Adipocyte (in vitro differentiated cells): ENCODE results near the gene RALGPS2.
A peak's percentile ranks its signal among the peaks of the same experiment; 100 is the strongest.

Experiments used
- DNase-seq: peaks from one replicate; pipeline ENCODE4 v3.0.0-alpha.2; 2015; ENCODE audit warnings: low read depth
- H3K27me3 ChIP-seq: replicated peaks from 2 replicates; pipeline ENCODE4 v1.7.0; 2013; ENCODE audit warnings: mild to moderate bottlenecking, low read length, moderate library complexity; ENCODE audit not compliant: control insufficient read depth, insufficient read depth
- H3K36me3 ChIP-seq: 2 replicates; pipeline ENCODE4 v1.7.0; 2013; ENCODE audit warnings: low read length, mild to moderate bottlenecking, moderate library complexity; ENCODE audit not compliant: control insufficient read depth, insufficient read depth, severe bottlenecking
- H3K4me1 ChIP-seq: 2 replicates; pipeline ENCODE4 v1.7.0; 2013; ENCODE audit warnings: mild to moderate bottlenecking, low read length, moderate library complexity; ENCODE audit not compliant: control insufficient read depth, insufficient read depth
- H3K4me3 ChIP-seq: 2 replicates; pipeline ENCODE4 v1.7.0; 2013; ENCODE audit warnings: mild to moderate bottlenecking, low read length, moderate library complexity
- H3K9ac ChIP-seq: 2 replicates; pipeline ENCODE4 v1.7.0; 2013; ENCODE audit warnings: mild to moderate bottlenecking, low read length, moderate library complexity
- H3K9me3 ChIP-seq: 2 replicates; pipeline ENCODE4 v1.7.0; 2013; ENCODE audit warnings: mild to moderate bottlenecking, low read length, moderate library complexity; ENCODE audit not compliant: control insufficient read depth

The RALGPS2 gene

GRCh38 chr1:178784131-178784536 is 59.1 kb downstream of the RALGPS2 start:
- peak overlapping the region; percentile 54 for H3K9ac ChIP-seq
- peak overlapping the region; percentile 24 for H3K4me3 ChIP-seq
- H3K36me3 ChIP-seq = peaks cover 21% of the 10 kb centered on the region
- no peaks in the 10 kb centered on the region for H3K9me3 ChIP-seq
- peaks cover 6% of the 10 kb centered on the region for H3K4me1 ChIP-seq
- H3K27me3 ChIP-seq = no peaks in the 10 kb centered on the region
- peak; percentile 3 for DNase-seq

DNA sequence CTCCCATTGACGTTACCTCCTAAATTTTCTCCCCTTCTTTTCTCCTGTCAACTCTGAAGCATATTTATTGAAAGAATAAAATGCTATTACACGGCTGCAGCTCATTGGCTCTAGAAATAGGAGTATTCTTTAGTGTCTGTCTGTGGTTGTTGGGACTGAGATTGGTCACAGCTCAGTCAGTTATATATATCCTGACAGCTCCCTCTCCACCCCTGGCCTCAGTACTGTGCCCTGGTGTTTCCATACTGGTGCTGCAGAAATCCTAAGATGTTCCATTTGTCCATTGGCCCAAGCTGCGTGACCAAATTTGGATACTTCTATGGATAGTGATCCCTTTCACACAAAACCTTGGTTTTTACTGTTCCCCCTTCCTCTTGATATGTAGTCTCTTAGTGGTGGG is 67.3 kb downstream of the RALGPS2 start:
- DNase-seq = no peak
- no peaks in the 10 kb centered on the region for H3K9me3 ChIP-seq
- H3K9ac ChIP-seq = no peak overlapping the region
- H3K4me3 ChIP-seq = no peak overlapping the region
- no peaks in the 10 kb centered on the region for H3K4me1 ChIP-seq
- no peaks in the 10 kb centered on the region for H3K27me3 ChIP-seq
- H3K36me3 ChIP-seq = peaks cover under 1% of the 10 kb centered on the region

GRCh38 chr1:178796013-178796412 is 71.0 kb downstream of the RALGPS2 start:
- Histone ChIP-seq H3K9me3 (peaks cover 11% of the 10 kb centered on the region), H3K9ac (no peak overlapping the region), H3K27me3 (no peaks in the 10 kb centered on the region), H3K36me3 (peaks cover 16% of the 10 kb centered on the region), H3K4me3 (no peak overlapping the region), H3K4me1 (no peaks in the 10 kb centered on the region)
- DNase-seq = no peak

DNA sequence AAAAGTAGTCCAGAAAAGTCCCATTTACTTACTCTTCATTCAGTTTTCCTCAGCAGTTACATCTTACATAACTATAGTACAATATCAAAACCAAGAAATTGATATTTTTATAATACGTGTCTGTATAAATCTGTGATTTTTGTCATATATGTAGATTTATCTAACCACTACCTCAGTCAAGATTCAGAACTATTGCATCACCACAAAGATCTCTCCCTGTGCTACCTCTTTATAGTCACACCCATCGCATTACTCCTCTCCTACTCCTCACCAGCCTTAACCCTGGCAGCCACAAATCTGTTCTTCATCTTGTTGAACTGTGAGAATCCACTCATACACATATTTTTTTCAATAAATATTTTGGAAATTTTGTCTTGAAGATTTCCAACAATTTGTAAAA is 72.5 kb downstream of the RALGPS2 start:
- H3K4me3 ChIP-seq = no peak overlapping the region
- H3K4me1 ChIP-seq = no peaks in the 10 kb centered on the region
- DNase-seq = no peak
- peaks cover 11% of the 10 kb centered on the region for H3K9me3 ChIP-seq
- H3K36me3 ChIP-seq = peaks cover 19% of the 10 kb centered on the region
- H3K9ac ChIP-seq = no peak overlapping the region
- no peaks in the 10 kb centered on the region for H3K27me3 ChIP-seq

DNA sequence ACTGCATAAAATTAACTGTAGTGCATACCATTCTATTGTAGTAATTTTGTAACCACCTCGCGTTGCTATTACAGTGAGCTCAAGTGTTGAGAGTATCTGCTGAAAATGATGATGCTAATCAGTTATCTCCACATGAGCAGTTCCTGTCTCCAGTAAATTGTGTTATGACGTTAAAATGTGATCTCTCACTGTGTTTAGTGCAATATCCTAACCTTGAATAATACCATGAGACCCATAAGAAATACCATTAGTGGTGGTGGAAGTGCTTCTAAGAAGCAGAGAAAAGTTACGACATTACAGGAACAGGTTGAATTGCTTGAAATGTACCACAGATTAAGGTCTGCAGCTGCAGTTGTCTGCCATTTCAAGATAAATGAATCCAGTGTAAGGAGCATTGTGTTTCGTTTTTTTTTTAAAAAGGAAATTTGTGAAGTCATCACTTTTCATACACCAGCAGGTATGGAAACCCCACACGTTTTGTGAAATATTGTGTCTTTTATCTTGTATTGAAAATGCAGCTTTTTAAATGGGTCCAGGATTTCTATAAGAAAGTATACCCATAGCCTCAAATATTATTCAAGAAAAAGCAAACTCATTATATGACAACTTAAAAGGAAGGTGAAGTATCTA is 73.3 kb downstream of the RALGPS2 start:
- DNase-seq = no peak
- Histone ChIP-seq H3K4me1 (no peaks in the 10 kb centered on the region), H3K27me3 (no peaks in the 10 kb centered on the region), H3K9me3 (peaks cover 11% of the 10 kb centered on the region), H3K9ac (no peak overlapping the region), H3K4me3 (no peak overlapping the region), H3K36me3 (peaks cover 19% of the 10 kb centered on the region)

GRCh38 chr1:178802873-178803272 is 77.8 kb downstream of the RALGPS2 start:
- Histone ChIP-seq H3K27me3 (no peaks in the 10 kb centered on the region), H3K9ac (no peak overlapping the region), H3K4me3 (no peak overlapping the region), H3K36me3 (peaks cover 19% of the 10 kb centered on the region), H3K9me3 (peaks cover 11% of the 10 kb centered on the region), H3K4me1 (peaks cover 6% of the 10 kb centered on the region)
- DNase-seq = no peak

DNA sequence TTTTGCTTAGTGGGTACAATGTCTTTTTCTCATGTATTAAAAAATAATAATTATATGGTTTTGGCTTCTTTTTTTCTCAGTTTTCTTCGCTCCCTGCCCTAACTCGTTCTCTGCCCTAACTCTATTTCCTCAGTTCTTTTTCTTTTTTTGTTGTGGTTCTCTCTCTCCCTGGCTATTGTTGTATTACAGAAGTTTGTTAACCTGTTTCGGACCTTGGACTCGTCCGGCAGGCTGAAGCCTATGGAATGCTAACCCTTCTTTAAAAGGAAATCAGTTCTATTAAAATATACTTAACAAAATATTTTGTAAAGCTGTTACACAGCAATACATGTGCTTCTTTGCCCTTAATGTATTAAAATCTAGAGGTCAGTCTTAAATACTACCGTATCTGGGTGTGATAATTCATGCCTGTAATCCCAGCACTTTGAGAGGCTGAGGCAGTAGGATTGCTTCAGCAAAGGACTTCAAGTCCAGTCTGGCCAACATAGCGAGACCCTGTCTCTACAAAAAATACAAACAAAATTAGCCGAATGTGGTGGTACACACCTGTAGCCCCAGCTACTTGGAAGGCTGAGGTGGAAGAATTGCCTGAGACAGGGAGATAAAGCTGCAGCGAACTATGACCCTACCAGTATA is 81.7 kb downstream of the RALGPS2 start:
- H3K36me3 ChIP-seq = peaks cover 16% of the 10 kb centered on the region
- H3K27me3 ChIP-seq = no peaks in the 10 kb centered on the region
- H3K9me3 ChIP-seq = no peaks in the 10 kb centered on the region
- H3K4me1 ChIP-seq = peaks cover 6% of the 10 kb centered on the region
- no peak overlapping the region for H3K9ac ChIP-seq
- H3K4me3 ChIP-seq = no peak overlapping the region
- DNase-seq = no peak

- H3K4me1 ChIP-seq = peaks cover 6% of the 10 kb centered on the region
- no peaks in the 10 kb centered on the region for H3K9me3 ChIP-seq
- no peaks in the 10 kb centered on the region for H3K27me3 ChIP-seq
- H3K36me3 ChIP-seq = peaks cover 13% of the 10 kb centered on the region
- DNase-seq = no peak
- no peak overlapping the region for H3K9ac ChIP-seq
- H3K4me3 ChIP-seq = no peak overlapping the region
These were observed 83.5 kb downstream of the RALGPS2 start for GRCh38 chr1:178808529-178808928.

DNA sequence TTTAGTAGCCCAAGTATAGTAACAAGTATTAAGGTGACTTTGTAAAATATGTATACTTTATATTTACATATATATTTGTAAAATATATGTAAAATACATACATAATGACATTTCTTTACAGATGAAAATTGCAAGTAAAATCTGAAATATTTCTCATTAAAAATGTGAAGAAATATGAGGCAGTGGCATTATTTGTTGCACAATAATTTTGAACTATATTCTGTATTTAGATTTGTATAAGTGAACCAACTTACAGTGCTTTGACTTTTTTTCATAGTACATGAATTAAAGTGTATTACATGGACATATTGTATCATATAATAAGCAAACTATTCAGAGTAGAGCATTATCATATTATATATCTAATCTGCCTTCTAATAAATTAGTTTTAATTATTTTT is 85.5 kb downstream of the RALGPS2 start:
- DNase-seq = no peak
- Histone ChIP-seq H3K9me3 (no peaks in the 10 kb centered on the region), H3K4me1 (peaks cover 6% of the 10 kb centered on the region), H3K9ac (no peak overlapping the region), H3K27me3 (no peaks in the 10 kb centered on the region), H3K36me3 (peaks cover 13% of the 10 kb centered on the region), H3K4me3 (no peak overlapping the region)

DNA sequence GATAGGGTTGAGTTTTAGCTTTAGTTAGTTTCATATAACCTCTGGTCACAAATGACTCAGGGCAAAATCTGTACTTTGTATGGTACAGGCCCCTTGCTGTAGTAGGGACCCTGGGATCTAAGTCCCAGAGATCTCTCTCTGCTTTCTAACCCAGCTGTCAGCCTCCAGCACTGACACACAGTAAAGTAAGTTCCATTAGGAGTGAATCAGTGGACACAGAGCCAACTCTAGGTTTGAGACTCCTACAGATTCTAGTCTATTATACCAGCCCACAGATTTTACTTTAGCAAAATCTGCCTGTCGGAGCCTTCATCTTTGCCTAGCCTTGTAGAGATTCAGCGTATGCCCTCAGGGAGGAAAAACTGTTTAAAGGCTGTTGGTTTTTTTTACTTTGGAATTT is 93.4 kb downstream of the RALGPS2 start:
- peak; percentile 53 for DNase-seq
- no peaks in the 10 kb centered on the region for H3K9me3 ChIP-seq
- H3K27me3 ChIP-seq = no peaks in the 10 kb centered on the region
- no peak overlapping the region for H3K9ac ChIP-seq
- peaks cover 13% of the 10 kb centered on the region for H3K4me1 ChIP-seq
- peaks cover 6% of the 10 kb centered on the region for H3K36me3 ChIP-seq
- H3K4me3 ChIP-seq = no peak overlapping the region

DNA sequence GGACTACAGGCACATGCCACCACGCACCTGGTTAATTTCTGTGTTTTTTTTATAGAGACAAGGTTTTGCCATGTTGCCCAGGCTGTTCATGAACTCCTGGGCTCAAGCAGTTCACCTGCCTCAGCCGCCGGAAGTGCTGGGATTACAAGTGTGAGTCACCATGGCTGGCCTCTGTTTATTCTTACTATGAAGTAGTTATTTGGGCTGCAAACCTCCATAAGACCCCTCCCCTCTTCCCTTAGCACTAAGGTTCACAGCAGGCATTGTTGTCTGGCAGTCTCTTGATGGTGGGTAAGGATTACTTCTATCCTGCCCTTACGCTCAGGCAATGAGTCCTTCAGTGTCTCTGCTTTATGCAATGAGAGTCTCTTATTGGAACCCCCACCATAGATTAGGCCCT is 94.1 kb downstream of the RALGPS2 start:
- no peak for DNase-seq
- Histone ChIP-seq H3K9ac (no peak overlapping the region), H3K9me3 (no peaks in the 10 kb centered on the region), H3K36me3 (peaks cover 8% of the 10 kb centered on the region), H3K27me3 (no peaks in the 10 kb centered on the region), H3K4me1 (peaks cover 13% of the 10 kb centered on the region), H3K4me3 (no peak overlapping the region)
